Activated CD4-positive, alpha-beta T cell treated with anti-CD3 and anti-CD28 coated beads, Interleukin-2, Interleukin-6, amounts not matched to agents 100 ng/mL and 50 ng/mL, durations not matched to agents 16 hours and 8 hours (primary cell): ENCODE data around the gene POP4.

Source experiments
- DNase-seq: peaks from one replicate; pipeline ENCODE4 v3.0.0-alpha.2; 2020

The POP4 gene

GRCh38 chr19:29577649-29577963, 28.5 kb upstream of the POP4 start:
- DNase-seq, result no peak

DNA sequence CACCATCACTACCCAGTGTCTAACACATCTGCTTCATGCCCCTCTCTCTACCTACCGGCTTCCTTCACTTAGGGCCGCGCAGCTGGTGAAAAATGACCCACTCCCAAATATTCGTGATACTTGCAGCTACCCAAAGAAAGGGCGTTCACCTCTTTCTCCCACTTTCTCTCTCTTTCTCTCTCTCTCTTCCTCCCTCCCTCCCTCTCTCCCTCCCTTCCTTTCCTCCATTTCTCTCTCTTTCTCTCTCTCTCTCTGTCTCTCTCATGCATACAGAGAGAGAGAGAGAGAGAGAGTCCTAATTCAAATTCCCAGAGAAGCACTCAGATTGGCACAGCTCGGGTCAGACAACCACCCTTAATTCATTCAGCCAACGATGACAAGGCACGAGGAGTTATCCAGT, 27.7 kb upstream of the POP4 start:
- DNase-seq, result no peak

DNA sequence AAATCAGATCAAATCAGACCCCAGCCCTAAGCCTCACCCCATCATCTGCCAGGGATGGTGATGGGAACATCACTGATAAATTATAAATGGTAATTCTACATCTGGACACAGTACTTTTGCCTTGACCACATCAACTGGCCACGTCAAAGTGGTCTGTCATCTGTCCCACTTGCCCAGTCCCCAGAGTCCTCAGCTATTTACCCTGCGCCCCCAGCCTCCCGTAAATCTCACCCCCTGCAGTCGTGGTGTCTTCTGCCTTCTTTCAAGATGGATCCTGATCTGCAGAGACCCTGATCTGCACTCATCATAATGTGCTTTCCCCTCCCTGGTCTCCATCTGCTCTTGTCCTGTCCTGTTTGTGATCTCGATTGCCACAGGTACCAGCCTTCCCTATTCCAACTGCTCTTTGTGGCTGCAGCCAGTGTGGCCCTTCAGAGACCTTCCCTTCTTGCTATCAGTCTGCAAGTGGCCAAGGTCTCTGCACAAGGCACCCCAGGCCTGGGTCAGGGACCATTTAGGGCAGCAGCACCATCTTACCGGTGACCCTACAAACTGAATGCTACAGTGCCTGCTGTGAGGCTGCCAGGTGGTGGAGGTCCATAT, 26.7 kb upstream of the POP4 start:
- no peak for DNase-seq

DNA sequence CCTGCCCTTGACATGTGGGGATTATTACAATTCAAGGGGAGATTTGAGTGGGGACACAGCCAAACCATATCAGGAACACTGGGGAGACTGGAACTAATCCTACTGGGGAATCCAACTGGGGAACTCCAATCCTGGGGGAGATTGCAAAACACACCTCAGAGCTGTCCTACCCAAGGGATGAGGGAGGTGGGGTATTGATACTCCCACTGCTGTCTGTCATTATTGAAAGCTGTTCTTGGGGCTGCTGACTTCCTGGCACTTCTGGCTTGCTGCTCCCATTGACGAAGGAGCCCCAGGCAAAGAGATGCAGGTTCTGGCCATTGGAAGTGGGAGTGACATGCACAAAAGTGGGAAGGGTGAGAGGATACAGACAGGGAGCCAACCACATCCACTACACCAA, 24.7 kb upstream of the POP4 start:
- no peak for DNase-seq

- DNase-seq, result peak; percentile 83
Measured at GRCh38 chr19:29583196-29583999, 22.7 kb upstream of the POP4 start.

- DNase-seq, result no peak
Measured at GRCh38 chr19:29586401-29586800, 19.7 kb upstream of the POP4 start.

- no peak for DNase-seq
Measured at GRCh38 chr19:29587059-29587458, 19.0 kb upstream of the POP4 start.

GRCh38 chr19:29587518-29587986, 18.5 kb upstream of the POP4 start:
- peak; percentile 93 for DNase-seq

- DNase-seq, result no peak
Measured at GRCh38 chr19:29588095-29588494, 18.0 kb upstream of the POP4 start.

- DNase-seq, result no peak
Measured at GRCh38 chr19:29590278-29590677, 15.8 kb upstream of the POP4 start.

DNA sequence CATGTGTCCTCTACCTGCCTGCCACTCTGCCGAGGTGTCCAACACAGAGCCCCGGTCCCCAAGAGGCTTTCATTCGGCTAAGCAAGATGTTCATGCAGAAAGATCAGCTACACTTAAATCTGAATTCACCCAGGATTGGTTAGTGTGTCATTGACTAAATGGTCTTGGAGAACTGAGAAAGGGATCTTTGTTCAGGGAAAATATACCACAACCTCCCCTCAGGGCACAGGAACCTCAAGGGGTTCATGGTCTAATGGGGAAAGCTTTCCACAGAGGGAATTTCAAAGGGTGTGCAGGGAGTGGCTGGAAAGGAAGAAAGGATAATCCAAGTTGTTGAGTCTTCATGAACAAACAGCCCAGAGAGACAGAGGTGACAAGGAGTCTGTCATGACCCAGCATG, 14.4 kb upstream of the POP4 start:
- DNase-seq, result no peak

DNA sequence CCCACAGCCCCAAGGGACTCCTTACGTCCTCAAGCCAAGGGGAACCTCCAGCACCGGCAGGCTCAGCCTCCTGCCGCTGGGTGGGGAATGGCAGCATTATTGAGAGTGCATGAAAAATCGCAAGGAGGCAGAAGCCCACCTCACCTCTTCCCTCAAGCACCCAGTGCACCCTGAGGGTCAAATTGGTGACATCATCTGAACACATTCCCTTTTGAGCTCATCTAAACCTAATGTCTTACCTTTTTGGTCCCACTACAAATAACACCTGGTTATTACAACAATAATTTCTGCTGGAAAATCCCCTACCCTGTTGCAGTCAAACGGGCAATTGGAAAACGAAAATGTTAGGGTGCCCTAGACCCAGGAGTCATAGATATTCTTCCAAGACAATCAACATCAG, 12.2 kb upstream of the POP4 start:
- no peak for DNase-seq

- no peak for DNase-seq
Measured at GRCh38 chr19:29596080-29596727, 9.9 kb upstream of the POP4 start.

GRCh38 chr19:29596885-29597525, 9.1 kb upstream of the POP4 start:
- DNase-seq, result no peak

GRCh38 chr19:29598036-29598435, 8.0 kb upstream of the POP4 start:
- no peak for DNase-seq

- DNase-seq, result no peak
Measured at GRCh38 chr19:29598496-29598895, 7.6 kb upstream of the POP4 start.

DNA sequence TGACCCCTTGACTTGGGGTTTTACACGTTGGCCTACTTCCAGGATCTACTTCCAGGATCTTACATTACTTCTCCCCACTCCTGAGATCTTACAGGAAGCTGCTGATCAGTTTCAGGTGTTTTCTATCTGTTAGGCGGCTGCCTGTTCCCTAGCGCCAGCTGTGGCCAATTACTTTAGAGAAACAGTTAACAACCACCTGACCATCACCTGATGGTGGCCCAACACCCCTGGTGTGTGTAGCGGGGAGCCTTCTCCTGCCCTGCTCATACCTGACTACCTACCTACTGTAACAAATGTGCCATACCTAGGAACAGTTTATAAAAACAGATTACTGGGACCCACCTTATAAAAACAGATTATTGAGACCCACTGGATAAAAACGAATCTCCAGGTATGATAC, 2.8 kb upstream of the POP4 start:
- DNase-seq, result no peak

DNA sequence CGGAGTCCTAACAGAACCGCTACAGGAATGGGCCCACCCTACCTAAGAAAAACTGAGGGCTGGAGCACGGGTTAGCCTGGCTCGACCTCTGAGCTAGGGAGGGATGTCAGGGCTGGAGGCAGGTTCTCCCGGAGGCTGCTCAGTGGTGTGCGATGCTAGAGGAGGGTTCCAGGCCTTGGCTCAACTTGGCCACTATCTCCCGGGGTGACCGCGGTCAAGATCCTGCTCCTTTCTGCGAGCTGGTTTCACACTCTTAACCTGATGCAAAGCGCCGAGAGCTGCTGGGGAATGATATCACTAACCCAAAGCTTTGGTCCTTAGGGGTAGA, 301 bp downstream of the POP4 start:
- DNase-seq, result no peak

DNA sequence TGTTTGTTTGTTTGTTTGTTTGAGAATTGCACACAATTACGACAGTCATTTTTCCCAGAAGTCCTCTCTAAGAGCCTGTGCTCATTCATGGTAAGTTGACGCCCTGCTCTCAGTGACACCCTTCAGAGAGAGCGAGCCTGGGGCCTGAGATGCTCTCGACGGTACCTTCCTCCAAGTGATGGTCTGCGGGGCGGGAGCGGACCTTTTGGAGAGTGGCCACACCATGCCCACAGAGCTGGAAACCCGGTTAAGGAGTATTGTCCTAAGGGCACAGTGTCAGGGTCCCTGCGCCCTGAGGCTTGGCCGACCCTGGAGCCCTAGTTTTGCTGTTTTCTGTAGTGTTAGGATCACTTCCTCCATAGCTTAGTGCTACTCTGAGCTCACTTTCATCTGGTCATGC, 3.6 kb downstream of the POP4 start:
- DNase-seq, result no peak

DNA sequence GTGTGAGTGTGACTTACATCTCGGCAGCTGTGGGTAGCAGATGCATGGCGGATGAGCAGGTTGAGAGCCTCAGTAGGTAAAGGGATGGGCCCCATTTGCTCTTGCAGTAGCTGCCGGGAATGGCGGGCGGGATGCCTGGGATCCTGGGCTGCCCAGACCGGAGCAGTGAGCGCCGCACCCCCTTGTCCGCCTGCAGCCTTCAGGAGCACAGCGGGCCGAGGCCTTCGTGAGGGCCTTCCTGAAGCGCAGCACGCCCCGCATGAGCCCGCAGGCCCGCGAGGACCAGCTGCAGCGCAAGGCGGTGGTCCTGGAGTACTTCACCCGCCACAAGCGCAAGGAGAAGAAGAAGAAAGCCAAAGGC, 4.1 kb downstream of the POP4 start:
- no peak for DNase-seq

DNA sequence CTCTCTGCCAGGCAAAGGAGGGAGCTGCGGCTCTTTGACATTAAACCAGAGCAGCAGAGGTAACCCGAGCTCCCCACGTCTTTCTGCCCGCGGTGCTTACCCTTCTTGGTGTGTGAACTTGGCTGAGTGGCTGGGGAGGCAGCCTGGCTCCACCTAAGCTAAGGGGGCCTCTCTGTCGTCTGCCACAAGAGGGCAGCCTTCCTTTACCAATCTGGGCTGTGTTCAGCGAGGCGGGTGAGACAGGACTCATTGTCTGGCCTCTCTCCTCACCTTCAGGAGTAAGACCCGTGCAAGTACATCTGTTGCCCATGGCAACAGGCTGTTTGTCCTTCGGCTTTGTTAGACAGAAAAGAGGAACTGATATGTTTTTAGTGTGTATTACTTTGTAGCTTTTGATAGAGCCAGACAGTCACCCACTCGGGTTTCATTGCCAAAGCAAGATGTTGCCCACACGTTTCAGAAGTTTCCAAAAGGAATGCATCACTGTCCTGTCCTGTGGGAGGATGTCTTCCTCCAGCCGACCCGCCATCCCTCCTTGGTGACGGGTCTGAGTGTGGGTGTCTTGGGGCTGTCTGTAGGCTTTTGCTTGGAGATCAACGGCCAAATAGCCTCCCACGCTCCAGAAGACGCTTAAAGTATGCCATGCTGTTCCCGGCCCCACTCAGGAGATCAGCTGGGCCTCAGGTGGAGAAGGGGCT, 4.6 kb downstream of the POP4 start:
- DNase-seq, result peak; percentile 91

DNA sequence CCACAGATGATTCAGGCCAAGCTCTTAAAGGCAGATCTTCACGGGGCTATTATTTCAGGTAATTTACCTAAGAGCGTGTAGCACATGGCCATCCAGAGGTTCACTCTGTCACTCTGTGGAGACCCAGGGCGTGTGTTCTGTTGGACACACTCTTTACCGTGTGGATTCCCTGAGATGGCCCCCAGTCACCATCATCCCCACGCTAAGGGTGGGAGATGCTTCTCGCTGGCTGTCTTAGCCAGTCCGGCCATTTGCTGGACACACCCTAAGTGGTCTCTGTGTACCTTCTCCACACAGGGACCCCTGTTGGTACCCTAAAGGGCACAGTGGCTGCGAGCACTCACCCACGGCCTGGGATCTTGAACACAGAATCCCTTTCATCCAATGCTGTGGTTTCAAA, 6.0 kb downstream of the POP4 start:
- DNase-seq, result no peak

DNA sequence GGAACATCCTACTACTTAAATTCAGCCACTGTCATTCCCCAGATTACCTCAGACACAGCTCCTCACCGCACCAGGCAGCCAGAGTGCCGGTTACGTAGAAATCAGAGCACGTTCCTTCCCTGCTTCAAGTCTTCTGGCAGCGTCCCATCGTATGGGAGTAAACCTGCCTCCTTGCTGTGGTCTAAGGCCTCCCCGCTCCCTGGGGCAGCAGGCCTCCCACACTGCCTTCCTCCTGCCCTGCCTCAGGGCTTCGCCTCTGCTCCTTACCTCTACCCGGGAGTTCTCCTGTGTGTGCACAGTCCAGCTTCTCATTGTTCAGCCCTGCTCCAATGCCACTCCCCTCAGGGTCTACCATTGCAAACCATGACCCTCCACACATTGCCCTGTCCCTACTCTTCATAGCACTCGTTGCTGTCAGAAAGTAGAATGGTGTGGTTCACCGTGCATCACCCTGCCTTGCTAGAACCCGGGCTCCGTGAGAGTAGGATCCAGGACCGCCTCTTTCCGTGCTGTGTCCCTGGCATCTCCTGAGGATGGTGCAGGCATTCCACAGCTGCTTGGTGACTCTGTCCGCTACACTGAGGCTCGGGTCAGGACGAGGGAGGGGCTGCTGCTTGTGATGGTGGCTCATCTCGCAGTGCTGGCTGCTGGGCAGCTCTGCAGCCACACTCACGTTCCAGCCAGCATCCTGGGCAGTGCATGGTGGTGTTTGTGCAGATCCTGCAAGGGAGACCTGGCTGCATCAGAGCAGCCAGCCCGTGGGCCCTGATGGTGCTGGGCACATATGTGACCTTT, 6.9 kb downstream of the POP4 start:
- no peak for DNase-seq
